H9 (cell line): ENCODE data around the gene SEPTIN12. TPM values are rescaled to one million over a fixed set of nuclear protein-coding genes. Genes with fewer than 3 reads are reported as not detected.

Experiments used
- DNase-seq: peaks from one replicate; pipeline ENCODE4 v3.0.0-alpha.2; 2017
- H2AFZ ChIP-seq: one replicate; pipeline ENCODE4 v1.6.1; 2013; ENCODE audit warnings: mild to moderate bottlenecking, low read length, control low read depth, moderate library complexity
- H2AK5ac ChIP-seq: 2 replicates; pipeline ENCODE4 v1.6.1; 2013; ENCODE audit warnings: low read length, control low read depth, mixed read lengths; ENCODE audit not compliant: insufficient read length
- H2BK120ac ChIP-seq: one replicate; pipeline ENCODE4 v1.6.1; 2013; ENCODE audit warnings: low read depth, mild to moderate bottlenecking, low read length, control low read depth, inconsistent platforms; ENCODE audit not compliant: poor library complexity, severe bottlenecking
- H2BK12ac ChIP-seq: 2 replicates; pipeline ENCODE4 v1.6.1; 2013; ENCODE audit warnings: low read length, control low read depth, mixed read lengths, low read depth; ENCODE audit not compliant: insufficient read length
- H2BK15ac ChIP-seq: 2 replicates; pipeline ENCODE4 v1.6.1; 2013; ENCODE audit warnings: low read depth, low read length, control low read depth
- H2BK20ac ChIP-seq: one replicate; pipeline ENCODE4 v1.6.1; 2013; ENCODE audit warnings: low read depth, mild to moderate bottlenecking, low read length, control low read depth, inconsistent platforms; ENCODE audit not compliant: poor library complexity, severe bottlenecking
- H2BK5ac ChIP-seq: 2 replicates; pipeline ENCODE4 v1.6.1; 2013; ENCODE audit warnings: low read length, control low read depth, mixed read lengths; ENCODE audit not compliant: insufficient read length
- H3K14ac ChIP-seq: 2 replicates; pipeline ENCODE4 v1.6.1; 2013; ENCODE audit warnings: low read length, control low read depth; ENCODE audit not compliant: insufficient read depth
- H3K18ac ChIP-seq: 2 replicates; pipeline ENCODE4 v1.6.1; 2013; ENCODE audit warnings: low read depth, mild to moderate bottlenecking, mixed read lengths, low read length, control low read depth; ENCODE audit not compliant: insufficient read length
- H3K23ac ChIP-seq: 2 replicates; pipeline ENCODE4 v1.6.1; 2013; ENCODE audit warnings: low read length, control low read depth, mixed read lengths, low read depth; ENCODE audit not compliant: insufficient read length
- H3K23me2 ChIP-seq: 2 replicates; pipeline ENCODE4 v1.6.1; 2013; ENCODE audit warnings: low read depth, mild to moderate bottlenecking, mixed read lengths, low read length, control low read depth; ENCODE audit not compliant: insufficient read length, poor library complexity, severe bottlenecking
- H3K27ac ChIP-seq: 2 replicates; pipeline ENCODE4 v1.5.1; 2013; ENCODE audit warnings: low read length, control low read depth, mixed read lengths, low read depth; ENCODE audit not compliant: insufficient read length
- H3K27me3 ChIP-seq: 2 replicates; pipeline ENCODE4 v1.6.1; 2013; ENCODE audit warnings: low read length, control low read depth, inconsistent platforms; ENCODE audit not compliant: insufficient read depth
- H3K4ac ChIP-seq: 2 replicates; pipeline ENCODE4 v1.6.1; 2013; ENCODE audit warnings: low read depth, mild to moderate bottlenecking, control low read depth, inconsistent platforms, low read length, moderate library complexity
- H3K4me1 ChIP-seq: 2 replicates; pipeline ENCODE4 v1.6.1; 2013; ENCODE audit warnings: low read length, control low read depth, inconsistent platforms; ENCODE audit not compliant: insufficient read depth
- H3K4me2 ChIP-seq: 2 replicates; pipeline ENCODE4 v1.6.1; 2013; ENCODE audit warnings: low read length, control low read depth, mixed read lengths; ENCODE audit not compliant: insufficient read length, insufficient read depth
- H3K56ac ChIP-seq: 2 replicates; pipeline ENCODE4 v1.6.1; 2013; ENCODE audit warnings: low read depth, mild to moderate bottlenecking, mixed read lengths, low read length, control low read depth; ENCODE audit not compliant: insufficient read length
- H3K79me1 ChIP-seq: 2 replicates; pipeline ENCODE4 v1.6.1; 2013; ENCODE audit warnings: low read depth, mild to moderate bottlenecking, moderate library complexity, low read length, control low read depth, inconsistent platforms; ENCODE audit not compliant: insufficient read depth, poor library complexity, severe bottlenecking
- H3K79me2 ChIP-seq: 2 replicates; pipeline ENCODE4 v1.6.1; 2013; ENCODE audit warnings: low read length, control low read depth, inconsistent platforms; ENCODE audit not compliant: insufficient read depth
- H3K9ac ChIP-seq: 2 replicates; pipeline ENCODE4 v1.6.1; 2013; ENCODE audit warnings: low read length, control low read depth, mixed read lengths; ENCODE audit not compliant: insufficient read length; ENCODE audit errors: extremely low read depth
- H3K9me3 ChIP-seq: one replicate; pipeline ENCODE4 v1.6.1; 2013; ENCODE audit warnings: low read depth, low read length, inconsistent platforms; ENCODE audit not compliant: control insufficient read depth
- H3T11ph ChIP-seq: one replicate; pipeline ENCODE4 v1.6.1; 2013; ENCODE audit warnings: mild to moderate bottlenecking, low read length, control low read depth, inconsistent platforms
- H4K20me1 ChIP-seq: one replicate; pipeline ENCODE4 v1.6.1; 2013; ENCODE audit not compliant: control insufficient read depth, insufficient read length, insufficient read depth
- H4K5ac ChIP-seq: 2 replicates; pipeline ENCODE4 v1.6.1; 2013; ENCODE audit warnings: low read depth, mild to moderate bottlenecking, mixed read lengths, low read length, control low read depth; ENCODE audit not compliant: insufficient read length
- H4K8ac ChIP-seq: replicated peaks from 2 replicates; pipeline ENCODE4 v1.6.1; 2013; ENCODE audit warnings: low read length, control low read depth, mixed read lengths, low read depth; ENCODE audit not compliant: insufficient read length
- H4K91ac ChIP-seq: 2 replicates; pipeline ENCODE4 v1.6.1; 2013; ENCODE audit warnings: low read depth, mild to moderate bottlenecking, moderate library complexity, mixed read lengths, low read length, control low read depth; ENCODE audit not compliant: insufficient read length
- H3K27ac Mint-ChIP-seq, 3 experiments: 2 replicates in 2 of 3; 3 replicates in 1 of 3; pipeline ENCODE4 v1.8.0; 2020 to 2021; ENCODE audit warnings: mixed read lengths in 3 of 3, mild to moderate bottlenecking in 1 of 3, moderate library complexity in 1 of 3
- H3K27me3 Mint-ChIP-seq: 2 replicates; pipeline ENCODE4 v1.8.0; 2021; ENCODE audit warnings: low read depth, mild to moderate bottlenecking, moderate library complexity, mixed read lengths
- H3K36me3 Mint-ChIP-seq, 3 experiments: 2 replicates in 2 of 3; 3 replicates in 1 of 3; pipeline ENCODE4 v1.8.0; 2020 to 2021; ENCODE audit warnings: low read depth in 3 of 3, mixed read lengths in 3 of 3; ENCODE audit not compliant: insufficient read depth in 1 of 3
- H3K4me1 Mint-ChIP-seq, 2 experiments: 2 replicates each; pipeline ENCODE4 v1.8.0; 2020; ENCODE audit warnings: mixed read lengths in 2 of 2
- H3K4me3 Mint-ChIP-seq, 2 experiments: 2 replicates in 1 of 2; 3 replicates in 1 of 2; pipeline ENCODE4 v1.8.0; 2020 to 2021; ENCODE audit warnings: mild to moderate bottlenecking in 2 of 2, mixed read lengths in 2 of 2, moderate library complexity in 1 of 2
- H3K9me3 Mint-ChIP-seq, 2 experiments: 2 replicates in 1 of 2; 3 replicates in 1 of 2; pipeline ENCODE4 v1.8.0; 2020; ENCODE audit warnings: mild to moderate bottlenecking in 2 of 2, mixed read lengths in 2 of 2, moderate library complexity in 1 of 2
- CTCF ChIP-seq: fragments of 200-600 bp; sonication (generic); conservative IDR thresholded peaks from 3 replicates; pipeline ENCODE4 v1.8.0; 2021; ENCODE audit warnings: antibody characterized with exemption, mild to moderate bottlenecking
- WGBS: extraction: QIAGEN DNeasy Blood & Tissue Kit; methylation state at CpG from one replicate; pipeline ENCODE4 v1.1.7; 2013; ENCODE audit warnings: missing lambda C conversion rate, low lambda C conversion rate, mixed read lengths; ENCODE audit not compliant: insufficient read length; ENCODE audit errors: extremely low coverage; 5-methylcytosine and 5-hydroxymethylcytosine counted together
- total RNA-seq: library from RNA; stranded (reverse); gene quantifications from 2 replicates; pipeline ENCODE4 v1.2.1, GENCODE V29; 2021

Gene SEPTIN12
- total RNA-seq, 1 experiment from 2014 or later = 0.48 TPM

- H3K27ac Mint-ChIP-seq = no peak overlapping the region; a peak in 1 of 7 replicates
- WGBS = no CpG with 5 or more reads among the region's 3 CpGs
These were observed 16.5 kb downstream of the SEPTIN12 start for GRCh38 chr16:4771646-4772045.

More at GRCh38 chr16:4771646-4772045, 16.5 kb downstream of the SEPTIN12 start:
- DNase-seq = no peak
- Histone ChIP-seq H2BK15ac (no peak overlapping the region), H2BK120ac (no peak overlapping the region), H4K8ac (no peak overlapping the region), H3K23ac (no peak overlapping the region), H3T11ph (no peak overlapping the region), H3K56ac (no peak overlapping the region), H3K9ac (no peak overlapping the region), H3K79me2 (no peaks in the 10 kb centered on the region), H2BK20ac (no peak overlapping the region), H3K4me2 (no peak overlapping the region), H3K18ac (no peak overlapping the region), H3K27me3 (no peaks in the 10 kb centered on the region), H3K27ac (no peak overlapping the region), H3K23me2 (peaks cover 8% of the 10 kb centered on the region), H2BK5ac (no peak overlapping the region), H2AFZ (no peak overlapping the region), H3K4me1 (no peaks in the 10 kb centered on the region), H4K5ac (no peak overlapping the region), H4K20me1 (no peaks in the 10 kb centered on the region), H2BK12ac (no peak overlapping the region), H3K79me1 (no peaks in the 10 kb centered on the region), H3K4ac (no peak overlapping the region), H3K14ac (no peak overlapping the region), H3K9me3 (no peaks in the 10 kb centered on the region), H2AK5ac (no peak overlapping the region), H4K91ac (no peak overlapping the region)
- no peak for TF ChIP-seq CTCF
- Mint-ChIP-seq H3K4me1 (peaks cover 16% of the 10 kb centered on the region in 2 experiments), H3K36me3 (no peaks in the 10 kb centered on the region), H3K27me3 (no peaks in the 10 kb centered on the region; the same call in 1 of the 2 replicates), H3K9me3 (no peaks in the 10 kb centered on the region), H3K4me3 (no peak overlapping the region)
